GM19438 (cell line): Measurements from ENCODE around the gene ADIPOR1.
"Not testable (repeated sequence)": the region's sequence is repeated elsewhere in the genome, so short reads cannot be mapped to it uniquely, and the experiment has no call there.

ENCODE experiments used
- ATAC-seq: cut with Tn5 transposase; IDR thresholded peaks from one replicate; pipeline ENCODE4 v1.9.1; 2021; ENCODE audit warnings: low read depth; ENCODE audit not compliant: unreplicated experiment

The ADIPOR1 gene

DNA sequence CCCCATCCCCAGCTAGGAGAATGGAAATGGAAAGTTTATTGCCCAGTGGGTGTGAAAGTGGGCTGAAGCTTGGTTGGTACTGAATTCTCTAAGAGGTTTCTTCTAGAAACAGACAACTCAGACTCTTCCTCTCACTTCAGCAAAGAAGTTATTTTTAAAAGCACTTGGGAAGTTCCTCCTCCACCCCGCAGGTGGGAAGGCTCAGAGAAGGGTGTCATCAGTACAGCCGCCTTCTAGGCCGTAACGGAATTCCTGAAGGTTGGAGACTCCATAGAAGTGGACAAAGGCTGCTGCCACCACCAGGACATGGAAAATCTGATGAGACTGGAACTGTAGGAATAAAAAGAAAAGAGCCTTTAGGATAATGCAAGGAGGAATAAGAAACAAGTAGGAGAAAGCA lies 16.7 kb downstream of the ADIPOR1 start:
- no peak for ATAC-seq

GRCh38 chr1:202940561-202940960 lies 17.6 kb downstream of the ADIPOR1 start:
- ATAC-seq = no peak

DNA sequence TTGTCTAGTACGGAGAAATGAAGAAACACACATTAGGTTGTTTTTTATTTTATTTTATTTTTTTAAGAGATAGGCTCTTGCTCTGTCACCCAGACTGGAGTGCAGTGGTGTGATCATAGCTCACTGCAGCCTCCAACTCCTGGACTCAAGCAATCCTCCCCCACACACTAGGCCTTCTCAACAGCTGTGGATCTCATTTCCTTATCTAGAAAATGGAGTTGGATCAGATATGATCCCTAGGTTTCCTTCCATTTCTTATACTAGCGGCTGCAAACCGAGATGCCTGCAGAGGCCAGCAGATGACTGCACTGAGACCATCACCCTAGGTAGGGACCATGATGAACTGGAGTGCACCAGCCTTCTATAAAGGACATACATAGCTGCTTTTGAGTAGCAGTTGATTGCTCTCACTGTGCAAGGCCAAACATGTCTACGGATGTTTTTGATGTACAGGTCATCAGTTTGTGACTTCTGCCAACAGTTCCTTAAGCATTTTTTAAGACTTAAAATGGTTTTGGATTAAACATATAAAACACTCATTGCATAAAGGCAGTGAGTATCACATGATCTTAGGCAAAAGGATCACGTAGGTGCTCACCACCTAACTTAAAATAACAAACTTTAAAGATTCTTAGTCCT lies 19.7 kb downstream of the ADIPOR1 start:
- no peak for ATAC-seq

DNA sequence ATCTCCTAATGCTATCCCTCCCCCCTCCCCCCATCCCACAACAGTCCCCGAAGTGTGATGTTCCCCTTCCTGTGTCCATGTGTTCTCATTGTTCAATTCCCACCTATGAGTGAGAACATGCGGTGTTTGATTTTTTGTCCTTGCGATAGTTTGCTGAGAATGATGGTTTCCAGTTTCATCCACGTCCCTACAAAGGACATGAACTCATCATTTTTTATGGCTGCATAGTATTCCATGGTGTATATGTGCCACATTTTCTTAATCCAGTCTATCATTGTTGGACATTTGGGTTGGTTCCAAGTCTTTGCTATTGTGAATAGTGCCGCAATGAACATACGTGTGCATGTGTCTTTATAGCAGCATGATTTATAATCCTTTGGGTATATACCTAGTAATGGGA lies 21.7 kb downstream of the ADIPOR1 start:
- ATAC-seq = not testable (repeated sequence)

DNA sequence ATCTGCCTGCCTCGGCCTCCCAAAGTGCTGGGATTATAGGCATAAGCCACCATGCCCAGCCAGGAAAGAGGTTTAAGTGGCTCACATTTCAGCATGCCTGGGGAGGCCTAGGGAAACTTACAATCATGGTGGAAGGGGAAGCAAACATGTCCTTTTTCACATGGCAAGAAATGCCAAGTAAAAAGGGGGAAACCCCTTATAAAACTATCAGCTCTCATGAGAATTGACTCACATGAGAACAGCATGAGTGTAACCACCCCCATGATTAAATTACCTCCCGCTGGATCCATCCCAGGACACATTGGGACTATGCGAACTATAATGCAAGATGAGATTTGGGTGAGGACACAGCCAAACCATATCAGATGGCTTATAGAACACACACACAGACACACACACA lies 22.3 kb downstream of the ADIPOR1 start:
- no peak for ATAC-seq

DNA sequence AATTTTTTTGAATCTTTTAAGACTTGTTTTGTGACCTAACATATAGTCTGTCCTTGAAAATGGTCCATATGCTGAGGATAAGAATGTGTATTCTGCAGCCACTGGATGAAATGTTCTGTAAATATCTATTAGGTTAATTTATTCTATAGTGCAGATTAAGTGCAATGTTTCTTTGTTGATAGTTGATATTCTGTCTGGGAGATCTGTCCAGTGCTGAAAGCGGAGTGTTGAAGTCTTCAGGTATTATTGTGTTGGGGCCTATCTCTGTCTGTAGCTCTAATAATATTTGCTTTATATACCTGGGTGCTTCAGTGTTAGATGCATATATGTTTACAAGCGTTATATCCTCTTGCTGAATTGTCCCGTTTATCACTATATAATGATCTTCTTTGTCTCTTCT lies 23.4 kb downstream of the ADIPOR1 start:
- ATAC-seq = no peak

- no peak for ATAC-seq
Measured at GRCh38 chr1:202932476-202932875, 25.6 kb downstream of the ADIPOR1 start.

- peak; percentile 95 for ATAC-seq
Measured at GRCh38 chr1:202926581-202927491, 31.3 kb downstream of the ADIPOR1 start, which contains the start of gene KLHL12. Gene KLHL12, minus strand, starts transcription at chr1:202927234. Its CDS starts 2,072 bp downstream, at chr1:202925162.

- ATAC-seq = no peak
Measured at GRCh38 chr1:202923533-202923932, 34.6 kb downstream of the ADIPOR1 start.

DNA sequence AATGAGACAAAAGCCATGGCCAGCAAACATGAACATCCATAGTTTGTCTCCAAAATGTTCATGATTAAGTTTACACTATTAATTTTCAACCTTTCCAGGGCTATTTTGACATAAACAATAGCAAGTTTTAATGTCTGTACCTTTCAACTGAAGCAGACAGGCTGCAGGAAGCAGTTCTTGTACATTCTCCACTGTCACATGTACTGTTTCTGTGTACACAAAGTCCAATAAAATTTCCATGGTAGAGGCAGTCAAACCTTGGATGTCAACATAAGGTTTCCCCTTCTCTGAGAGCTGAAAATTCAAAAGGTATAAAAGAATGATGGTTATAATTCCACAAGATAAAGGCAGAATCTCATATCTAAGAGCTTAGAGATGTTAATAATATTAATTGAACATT lies 38.5 kb downstream of the ADIPOR1 start:
- no peak for ATAC-seq

- ATAC-seq = no peak
Measured at GRCh38 chr1:202915146-202915545, 43.0 kb downstream of the ADIPOR1 start.

GRCh38 chr1:202912476-202912875 lies 45.6 kb downstream of the ADIPOR1 start:
- not testable (repeated sequence) for ATAC-seq

DNA sequence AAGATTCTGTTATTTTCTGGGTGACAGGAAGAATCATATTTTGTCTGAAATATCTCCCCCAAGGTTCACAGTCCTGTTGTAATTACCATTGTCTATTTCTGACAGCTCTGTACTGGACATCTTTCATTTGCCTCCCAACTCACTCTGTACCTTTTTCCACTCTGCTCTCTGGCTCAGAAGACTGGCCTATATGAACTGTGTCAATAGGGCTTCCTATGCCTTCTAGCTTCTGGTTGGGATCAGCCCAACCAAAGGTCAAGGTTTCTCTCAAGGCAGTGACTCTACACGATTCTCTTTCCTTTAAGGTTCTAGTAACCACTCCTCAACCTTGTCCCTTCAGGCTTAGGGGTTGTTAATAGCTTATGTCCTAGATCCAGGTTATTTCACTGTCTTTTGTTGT lies 48.6 kb downstream of the ADIPOR1 start:
- ATAC-seq = no peak

GRCh38 chr1:202908998-202909397 lies 49.1 kb downstream of the ADIPOR1 start:
- no peak for ATAC-seq

DNA sequence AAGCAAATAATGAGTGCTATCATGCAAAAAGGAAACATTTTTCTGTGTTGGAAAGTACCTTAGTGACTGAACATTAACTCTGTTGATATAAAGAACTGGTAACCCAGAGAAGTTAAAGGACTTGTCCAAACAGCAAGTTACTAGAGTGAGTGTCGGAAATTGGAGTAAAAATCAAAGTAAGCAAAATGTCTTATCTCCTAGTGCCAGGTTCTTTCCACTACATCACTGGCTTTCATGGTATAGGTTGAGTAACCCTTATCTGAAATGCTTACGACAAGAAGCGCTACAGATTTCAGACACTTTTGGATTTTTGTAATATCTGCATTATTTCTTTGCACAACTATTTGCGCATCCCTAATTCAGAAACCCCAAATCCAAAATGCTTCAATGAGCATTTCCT lies 52.8 kb downstream of the ADIPOR1 start:
- ATAC-seq = no peak

GRCh38 chr1:202903808-202904207 lies 54.3 kb downstream of the ADIPOR1 start:
- not testable (repeated sequence) for ATAC-seq

DNA sequence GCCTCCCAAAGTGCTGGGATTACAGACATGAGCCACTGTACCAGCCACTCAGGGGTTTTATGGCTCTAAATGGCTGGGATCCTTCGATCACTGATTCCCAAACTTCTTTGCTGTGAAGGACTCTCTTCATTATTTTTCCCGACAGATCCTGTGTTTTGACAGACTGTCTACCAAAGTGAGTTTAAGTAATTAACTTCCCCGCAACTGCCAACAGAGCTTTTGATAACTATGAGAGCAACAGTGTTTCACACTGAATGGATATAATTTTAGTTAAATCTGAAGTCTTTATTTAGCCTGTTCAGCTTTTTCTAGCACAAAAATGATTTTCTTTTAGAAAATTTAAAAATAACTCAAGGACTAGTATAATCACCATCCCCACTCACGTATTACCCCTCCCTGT lies 56.6 kb downstream of the ADIPOR1 start:
- ATAC-seq = no peak

- no peak for ATAC-seq
Measured at GRCh38 chr1:202892501-202892900, 65.6 kb downstream of the ADIPOR1 start.
